HG03565 (cell line): Measurements from ENCODE around the gene BANK1.
A peak's percentile ranks its signal among the peaks of the same experiment; 100 is the strongest.

Experiments used
- ATAC-seq: cut with Tn5 transposase; IDR thresholded peaks from one replicate; pipeline ENCODE4 v1.9.1; 2021; ENCODE audit warnings: mild to moderate bottlenecking, moderate library complexity; ENCODE audit not compliant: unreplicated experiment

BANK1 gene, protein sequence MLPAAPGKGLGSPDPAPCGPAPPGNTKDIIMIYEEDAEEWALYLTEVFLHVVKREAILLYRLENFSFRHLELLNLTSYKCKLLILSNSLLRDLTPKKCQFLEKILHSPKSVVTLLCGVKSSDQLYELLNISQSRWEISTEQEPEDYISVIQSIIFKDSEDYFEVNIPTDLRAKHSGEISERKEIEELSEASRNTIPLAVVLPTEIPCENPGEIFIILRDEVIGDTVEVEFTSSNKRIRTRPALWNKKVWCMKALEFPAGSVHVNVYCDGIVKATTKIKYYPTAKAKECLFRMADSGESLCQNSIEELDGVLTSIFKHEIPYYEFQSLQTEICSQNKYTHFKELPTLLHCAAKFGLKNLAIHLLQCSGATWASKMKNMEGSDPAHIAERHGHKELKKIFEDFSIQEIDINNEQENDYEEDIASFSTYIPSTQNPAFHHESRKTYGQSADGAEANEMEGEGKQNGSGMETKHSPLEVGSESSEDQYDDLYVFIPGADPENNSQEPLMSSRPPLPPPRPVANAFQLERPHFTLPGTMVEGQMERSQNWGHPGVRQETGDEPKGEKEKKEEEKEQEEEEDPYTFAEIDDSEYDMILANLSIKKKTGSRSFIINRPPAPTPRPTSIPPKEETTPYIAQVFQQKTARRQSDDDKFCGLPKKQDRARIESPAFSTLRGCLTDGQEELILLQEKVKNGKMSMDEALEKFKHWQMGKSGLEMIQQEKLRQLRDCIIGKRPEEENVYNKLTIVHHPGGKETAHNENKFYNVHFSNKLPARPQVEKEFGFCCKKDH

DNA sequence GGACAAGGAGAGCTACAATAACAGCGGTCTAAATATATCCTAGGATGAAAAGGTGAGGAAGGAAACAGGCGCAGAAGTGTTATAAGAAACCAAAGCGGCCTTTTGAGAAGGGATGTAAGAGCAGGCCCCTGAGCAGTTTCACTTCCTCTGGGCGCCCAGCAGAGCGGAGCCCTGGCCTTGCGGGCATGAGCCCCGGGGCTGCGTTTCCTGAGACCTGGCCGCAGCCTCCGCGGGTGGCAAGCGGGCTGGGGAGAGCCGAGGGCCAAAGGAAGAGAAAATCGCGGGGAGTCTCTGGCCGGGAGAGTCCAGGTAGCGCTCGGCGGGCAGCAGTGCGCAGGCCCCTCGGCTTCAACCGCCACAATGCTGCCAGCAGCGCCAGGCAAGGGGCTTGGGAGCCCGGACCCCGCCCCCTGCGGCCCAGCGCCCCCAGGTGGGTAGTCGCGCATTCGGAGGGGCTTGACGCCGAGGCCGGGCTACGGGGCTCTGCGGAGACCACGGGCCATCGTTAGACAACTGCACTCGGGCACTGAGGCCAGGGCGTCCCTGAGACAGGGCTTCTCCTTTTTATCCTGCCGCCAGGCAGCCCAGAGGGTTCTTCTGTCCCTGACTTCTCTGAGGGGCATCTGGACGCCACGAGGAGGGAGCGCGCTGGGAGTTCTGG, at the start of gene BANK1:
Gene BANK1 (plus strand): TSS at position 210 of the 661 bp plus-strand sequence. CDS start 151 bp downstream, at position 361.
- peak; percentile 96 for ATAC-seq

DNA sequence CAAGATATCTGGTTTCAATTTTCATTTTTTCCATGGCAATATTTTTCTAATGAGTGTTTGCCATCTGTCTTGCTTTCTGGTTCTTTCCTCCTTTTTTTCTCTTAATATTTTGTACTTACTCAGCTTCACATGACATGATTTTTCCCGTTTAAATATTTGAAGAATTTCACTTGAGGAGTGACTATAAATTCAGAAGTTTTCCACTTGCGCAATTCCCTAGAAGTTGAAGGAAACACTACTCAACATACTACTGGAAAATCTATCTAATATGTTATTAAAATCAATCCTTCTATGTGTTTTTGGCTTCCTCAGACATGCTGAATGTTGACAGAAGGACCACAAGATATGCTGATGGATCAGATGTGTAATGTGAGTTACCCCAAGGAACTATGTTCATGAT, 36.8 kb upstream of the BANK1 start:
- ATAC-seq: no peak

DNA sequence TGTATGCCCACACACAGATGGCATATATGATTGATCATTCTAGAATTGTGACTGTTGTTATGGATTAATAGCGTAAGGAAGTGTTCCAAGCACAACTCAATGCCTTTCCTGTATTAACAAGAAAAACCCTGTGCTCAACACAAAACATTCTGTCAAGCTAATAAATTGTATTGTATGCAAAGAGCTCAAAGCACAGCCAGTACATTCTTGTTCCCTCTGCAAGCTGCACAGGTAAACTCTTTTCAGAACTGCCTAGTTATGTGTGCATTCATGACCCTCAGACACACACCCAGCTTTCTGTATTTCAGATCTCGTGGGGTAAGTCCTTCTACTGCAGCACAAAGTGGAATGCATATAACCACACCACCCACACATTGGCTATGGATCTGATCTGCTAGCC, 34.3 kb upstream of the BANK1 start:
- ATAC-seq: no peak

DNA sequence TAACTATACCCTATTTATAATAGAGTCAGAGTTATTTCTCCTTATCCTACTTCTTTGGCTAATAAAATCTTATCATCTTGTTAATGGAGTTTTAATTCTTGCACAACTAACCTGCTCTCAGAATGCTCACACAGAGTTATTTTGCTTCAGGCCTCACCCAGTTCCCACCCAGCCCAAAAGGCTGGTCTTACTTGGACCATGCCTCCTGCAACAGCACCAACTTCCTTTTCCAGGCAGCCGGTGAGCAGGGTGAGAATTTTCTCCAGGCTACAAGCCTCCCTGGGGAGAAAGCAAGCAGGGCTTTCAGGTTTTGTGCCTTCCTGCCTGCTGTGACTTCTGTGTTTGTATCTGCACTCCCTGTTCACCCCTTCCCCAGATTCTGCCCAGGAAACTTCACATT, 29.1 kb upstream of the BANK1 start:
- ATAC-seq: no peak

DNA sequence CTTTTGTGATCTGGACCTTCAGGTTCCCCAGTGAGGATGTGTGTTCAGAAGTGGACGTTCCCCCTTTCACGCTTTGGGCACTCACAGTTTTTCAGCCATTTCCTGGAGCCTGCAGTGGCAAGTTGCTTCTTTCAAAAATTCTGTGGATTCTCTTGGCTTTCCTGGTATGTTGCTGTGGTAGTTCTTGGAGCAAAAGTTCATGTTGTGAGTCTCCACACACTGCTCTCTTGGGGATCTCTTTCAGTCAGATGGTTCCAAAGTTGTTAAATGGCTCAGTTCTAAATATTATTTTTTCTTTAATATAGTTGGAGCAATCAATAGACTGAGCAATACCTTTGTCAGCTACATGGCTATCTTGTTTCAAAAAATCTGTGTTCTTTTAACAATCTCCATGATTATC, 28.5 kb upstream of the BANK1 start:
- no peak for ATAC-seq

DNA sequence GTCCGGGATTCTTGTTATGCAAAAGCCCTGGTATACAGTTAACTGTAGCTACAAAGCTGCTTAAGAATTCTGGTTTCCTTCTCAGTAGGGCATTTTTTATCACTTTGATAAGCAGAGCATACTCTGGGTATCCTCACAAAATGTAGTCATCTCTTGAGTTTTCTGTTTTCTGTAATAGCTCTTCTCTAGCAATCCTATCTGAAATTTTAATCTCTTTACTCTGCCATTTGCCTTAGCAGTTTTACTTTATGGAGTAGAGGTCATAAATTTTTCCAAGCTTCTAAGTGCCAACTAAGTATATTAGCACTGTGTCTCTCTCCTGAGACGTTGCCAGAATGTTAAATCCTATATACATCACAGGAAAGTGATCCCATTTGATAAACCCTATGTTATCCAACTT, 28.0 kb upstream of the BANK1 start:
- no peak for ATAC-seq

DNA sequence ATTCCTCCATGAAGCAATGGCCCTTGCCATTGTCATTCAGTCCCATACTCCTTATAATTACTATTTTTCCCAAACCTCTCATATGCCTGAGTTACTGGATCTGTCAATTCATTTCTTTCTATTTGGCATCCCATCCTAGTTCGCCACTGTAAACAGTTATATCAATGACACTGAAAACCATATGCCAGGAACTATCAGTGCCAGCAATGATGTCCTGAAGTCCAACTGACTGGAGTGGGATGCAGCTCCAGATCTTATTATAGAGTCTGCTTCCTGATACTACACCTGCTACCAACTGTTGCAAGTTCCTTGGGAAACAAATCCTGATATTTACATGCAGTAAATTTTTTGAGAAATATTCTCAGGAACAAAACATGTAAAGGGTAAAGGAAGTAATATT, 27.0 kb upstream of the BANK1 start:
- no peak for ATAC-seq

DNA sequence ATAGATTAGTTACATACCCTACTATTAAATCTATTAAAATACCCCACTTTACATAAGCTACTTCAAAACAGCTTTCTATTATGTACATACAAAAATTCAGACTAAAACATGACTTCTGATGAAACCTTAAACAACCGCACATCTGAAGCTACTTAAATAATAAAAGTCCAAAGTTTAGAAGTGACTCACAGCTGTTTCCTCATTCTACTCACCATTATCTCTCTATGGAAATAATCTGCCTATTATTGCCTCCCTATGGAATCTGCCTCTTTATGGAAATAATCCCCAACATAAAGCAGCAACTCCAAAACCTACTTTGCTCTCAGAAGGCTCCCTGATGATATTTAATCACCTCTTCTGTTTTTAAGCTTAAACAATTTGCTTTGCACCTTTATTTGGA, 15.7 kb upstream of the BANK1 start:
- no peak for ATAC-seq

DNA sequence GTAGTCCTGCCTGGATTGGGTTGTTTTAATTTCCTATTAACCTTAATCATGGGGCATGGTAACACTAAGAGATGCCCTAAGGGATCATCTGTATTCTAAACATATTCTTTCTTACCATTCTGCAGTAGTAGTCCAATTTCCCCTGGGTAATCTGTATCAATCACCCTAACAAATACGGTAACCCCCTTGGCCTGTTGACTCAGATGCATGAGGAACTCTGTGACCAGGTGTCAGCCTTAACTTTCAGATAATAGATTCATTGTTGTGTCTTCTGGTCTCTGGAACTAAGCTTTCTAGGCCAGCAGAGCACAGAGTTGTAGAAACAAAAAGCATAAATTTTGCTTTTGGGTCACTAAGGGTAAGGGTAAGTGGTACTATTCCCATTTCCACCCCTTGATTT, 13.1 kb upstream of the BANK1 start:
- no peak for ATAC-seq

DNA sequence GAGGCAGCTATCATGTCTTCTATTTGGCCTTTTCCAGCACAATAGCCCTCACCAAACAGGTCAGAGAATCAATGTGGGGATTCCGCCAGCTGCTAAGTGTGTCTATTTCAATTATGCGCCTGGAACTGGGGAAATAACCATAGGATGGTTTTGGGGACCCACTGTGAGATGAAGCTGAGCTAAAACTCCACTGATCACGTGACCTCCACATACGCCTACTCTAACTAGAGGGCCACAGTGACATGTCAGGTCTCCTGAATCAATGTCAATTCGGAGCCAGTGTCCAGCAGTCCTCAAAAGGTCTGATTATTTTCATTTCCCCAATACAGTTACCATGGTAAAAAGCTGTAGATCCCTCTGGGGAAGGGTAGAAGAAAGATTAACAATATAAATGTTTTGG, 10.2 kb upstream of the BANK1 start:
- ATAC-seq: no peak

DNA sequence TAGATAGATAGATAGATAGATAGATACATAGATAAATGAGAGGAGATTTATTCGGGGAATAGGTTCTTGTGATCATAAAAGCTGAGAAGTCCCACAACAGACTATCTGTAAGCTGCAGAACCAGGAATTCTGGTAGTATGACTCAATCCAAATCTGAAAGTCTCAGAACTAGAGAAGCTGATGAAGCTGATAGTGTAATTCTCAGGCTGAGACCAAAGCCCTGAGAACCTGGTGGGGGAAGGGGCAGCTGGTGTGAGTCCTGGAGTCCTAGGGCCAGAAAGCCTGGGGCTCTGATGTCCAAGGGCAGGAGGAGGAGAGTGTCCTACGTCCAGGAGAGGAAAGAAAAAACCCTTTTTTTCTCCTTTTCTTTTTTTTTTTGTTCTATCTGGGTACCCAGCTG, 8.0 kb upstream of the BANK1 start:
- ATAC-seq: peak; percentile 41

DNA sequence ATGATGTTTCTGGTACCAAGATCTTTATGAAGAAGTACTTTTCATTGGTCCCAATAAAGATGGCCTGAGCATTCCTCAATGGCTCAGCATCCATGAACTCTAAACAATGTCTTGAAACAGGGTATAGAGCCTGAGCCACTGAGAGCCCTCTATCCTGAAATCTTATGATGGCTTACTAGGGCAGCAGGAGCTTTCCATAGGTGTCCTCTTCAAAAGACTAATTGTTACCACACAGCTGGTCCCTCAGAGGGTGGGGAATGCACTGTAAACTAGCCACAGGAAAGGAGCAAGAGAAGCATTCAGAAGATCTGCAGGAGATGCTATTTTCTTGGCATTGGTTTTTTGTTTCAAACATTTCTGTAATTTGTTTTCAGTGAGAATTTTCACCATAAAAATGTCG, 5.6 kb upstream of the BANK1 start:
- no peak for ATAC-seq

DNA sequence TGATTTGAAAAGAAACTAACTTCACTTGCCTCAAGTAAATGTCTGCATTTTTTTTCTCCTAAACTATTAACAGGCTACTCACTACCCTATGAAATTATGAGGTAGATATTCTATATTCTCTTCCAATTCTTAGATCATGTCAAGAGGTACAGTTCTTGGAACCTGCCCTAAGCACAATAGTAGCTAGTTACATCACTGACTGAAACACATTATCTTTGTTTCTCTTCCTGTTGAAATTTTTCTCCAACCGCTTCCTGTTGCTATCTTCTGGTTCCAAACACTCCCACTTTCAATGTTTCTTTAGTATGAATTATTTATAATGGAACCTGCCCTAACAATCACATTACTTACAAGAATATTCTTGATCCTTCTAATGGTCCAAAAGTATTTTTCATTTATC, 5.0 kb upstream of the BANK1 start:
- ATAC-seq: peak; percentile 34

DNA sequence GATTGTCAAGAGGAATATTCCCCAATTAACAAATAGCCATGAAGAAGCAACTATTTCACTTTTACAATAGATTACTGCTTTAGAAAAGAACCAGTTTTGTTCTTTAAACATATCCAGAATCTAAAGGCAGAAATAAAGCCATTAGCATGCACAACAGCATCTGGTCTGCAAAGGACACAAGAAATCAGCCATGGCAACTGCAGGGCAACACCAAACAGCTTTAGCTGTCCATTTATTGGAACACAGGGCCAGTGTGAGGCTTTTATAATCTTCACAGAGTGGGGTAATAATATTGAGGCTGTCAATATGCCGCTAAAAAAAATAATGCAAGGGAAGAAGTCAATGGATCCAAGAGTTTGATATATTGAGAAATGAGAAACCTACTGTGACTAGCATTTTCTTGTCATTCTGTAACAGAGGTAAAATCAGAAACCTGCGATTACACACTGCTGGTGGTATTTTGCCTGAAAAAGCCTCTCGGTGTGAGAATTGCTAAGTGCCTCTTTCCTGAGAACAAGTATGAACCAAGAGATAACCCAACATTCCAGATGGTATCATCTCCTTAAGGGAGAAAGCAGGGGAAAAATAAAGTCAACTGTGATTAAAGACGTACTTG, 2.7 kb upstream of the BANK1 start:
- no peak for ATAC-seq

DNA sequence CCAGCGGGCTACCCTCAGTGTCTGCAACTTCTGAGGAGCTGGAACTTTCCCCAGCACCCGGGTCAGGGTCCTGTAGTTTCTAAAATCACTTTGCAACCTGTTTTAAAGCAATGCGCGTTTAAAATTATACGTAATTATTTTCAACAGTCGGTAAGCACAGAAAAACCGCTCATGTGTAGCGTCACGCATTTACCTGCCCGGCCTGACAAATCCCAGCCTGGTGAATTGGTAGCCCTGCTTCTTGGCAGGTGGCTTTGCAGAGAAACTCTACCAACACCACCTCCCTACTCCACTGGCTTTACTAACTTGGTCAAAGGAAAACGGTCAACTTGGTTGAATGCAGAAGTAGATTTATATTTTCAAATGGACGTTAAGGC, 640 bp downstream of the BANK1 start:
- peak; percentile 2 for ATAC-seq

DNA sequence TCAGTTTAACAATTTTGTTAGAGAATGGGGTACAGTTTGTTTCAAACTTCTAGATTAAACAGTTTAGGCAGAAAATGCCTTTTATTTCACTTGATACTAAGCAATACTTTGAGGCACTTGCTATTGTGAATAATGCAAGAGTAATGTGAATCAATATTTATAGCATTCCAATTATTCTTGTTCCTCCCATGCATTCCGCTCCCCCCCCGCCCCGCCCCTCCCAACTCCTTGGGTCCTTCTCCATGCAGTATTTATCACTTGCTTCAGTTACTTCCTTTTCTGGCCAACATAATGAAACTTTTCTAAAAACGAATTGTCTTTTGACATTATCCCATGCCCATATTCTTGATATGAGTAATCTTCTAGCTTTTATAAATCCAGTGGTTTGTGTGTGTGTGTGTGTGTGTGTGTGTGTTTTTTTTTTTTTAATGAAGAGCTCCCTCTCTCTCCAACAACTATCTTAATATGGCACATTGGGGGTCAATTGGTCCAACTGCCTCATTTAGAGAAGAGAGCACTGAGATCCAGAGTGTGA, 1.6 kb downstream of the BANK1 start:
- no peak for ATAC-seq

DNA sequence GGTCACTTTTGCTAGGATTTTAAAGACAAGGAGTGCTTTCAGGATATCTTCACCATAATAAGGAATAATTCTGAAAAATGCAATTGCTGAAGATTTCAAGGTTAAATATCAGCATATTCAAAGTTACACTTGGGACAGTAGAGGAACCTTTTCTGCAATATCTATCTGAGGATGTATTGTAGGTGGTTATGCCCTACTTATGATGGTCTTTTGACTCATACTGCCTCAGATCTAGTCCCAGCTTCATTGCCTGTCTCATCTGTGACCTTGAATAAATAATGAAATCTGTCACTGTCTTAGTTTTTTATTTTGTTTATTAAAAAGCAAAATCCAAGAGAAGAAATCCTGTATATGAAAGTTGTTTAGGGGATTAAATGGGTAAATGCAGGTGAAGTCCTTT, 2.9 kb downstream of the BANK1 start:
- ATAC-seq: no peak

DNA sequence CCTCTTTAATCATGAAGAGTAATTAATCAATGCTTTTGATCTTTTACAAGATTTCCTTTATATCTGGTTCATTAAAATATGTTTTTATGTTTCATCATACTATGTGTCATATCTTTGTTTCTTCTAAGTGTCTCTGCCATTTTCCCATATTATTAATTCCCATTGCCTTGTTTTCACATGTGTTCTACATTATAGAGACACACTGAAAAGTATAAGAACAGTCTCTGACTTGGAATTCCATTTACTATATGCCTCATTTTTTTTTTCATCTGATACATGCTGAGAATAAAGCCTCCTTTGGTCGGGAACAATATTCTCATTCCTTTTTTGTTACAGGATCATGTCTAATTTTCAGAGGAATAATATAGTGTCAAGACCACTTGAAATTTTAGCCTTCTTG, 4.3 kb downstream of the BANK1 start:
- no peak for ATAC-seq

DNA sequence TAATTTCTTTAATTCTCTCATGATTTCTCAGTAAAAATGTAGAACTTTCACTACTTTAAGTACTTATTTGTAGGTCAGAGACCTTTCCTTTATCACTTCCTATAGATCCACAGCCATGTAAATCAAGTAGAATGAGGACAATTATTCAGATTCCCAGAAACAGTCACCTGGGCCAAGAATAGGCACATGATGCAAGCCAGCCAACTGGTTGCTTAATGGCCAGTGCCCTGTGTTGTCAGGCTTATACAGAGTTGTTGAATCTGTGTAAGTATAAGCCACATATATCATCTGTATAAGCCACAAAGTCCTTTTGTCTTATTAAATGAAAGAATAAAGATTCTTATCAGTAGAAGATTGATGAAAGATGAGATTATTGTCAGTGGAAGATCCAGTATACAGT, 5.2 kb downstream of the BANK1 start:
- ATAC-seq: no peak

DNA sequence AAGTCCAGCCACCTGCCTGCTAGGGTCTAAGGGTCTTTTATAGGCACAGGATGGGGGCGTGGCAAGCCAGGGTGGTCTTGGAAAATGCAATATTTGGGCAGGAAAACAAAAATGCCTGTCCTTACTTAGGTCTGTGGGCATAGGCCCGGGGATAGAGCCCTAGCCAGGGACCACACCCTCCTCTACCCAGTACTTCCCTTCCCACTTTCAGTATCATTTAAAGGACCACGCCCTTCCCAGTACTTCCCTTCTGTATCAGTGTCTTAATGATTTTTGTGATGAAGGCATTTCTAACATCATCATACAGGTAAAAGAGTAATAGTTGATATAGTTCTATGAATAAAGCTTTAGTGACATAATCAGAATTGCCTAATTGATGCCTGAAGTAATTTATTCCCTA, 11.4 kb downstream of the BANK1 start:
- no peak for ATAC-seq

DNA sequence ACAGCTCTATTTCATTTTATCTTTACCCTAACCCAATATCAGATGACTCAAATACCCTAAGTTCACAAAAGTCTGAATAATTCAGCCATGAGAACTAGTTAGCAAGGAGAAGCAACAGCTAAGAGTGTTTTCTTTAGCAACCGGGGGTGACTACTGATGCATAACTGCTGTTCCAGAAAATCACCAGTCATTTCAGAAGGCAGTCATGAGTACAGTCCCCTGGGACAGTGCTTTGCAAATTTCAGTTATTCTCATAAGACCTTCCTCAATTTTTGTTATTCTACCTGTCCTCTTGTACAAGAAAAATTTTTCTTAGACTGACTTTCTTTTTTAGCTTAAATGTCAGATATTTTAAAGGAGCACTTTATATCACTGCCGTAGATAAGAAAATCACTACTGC, 16.4 kb downstream of the BANK1 start:
- ATAC-seq: peak; percentile 94
